OCI-LY7 (cell line): ENCODE data around the gene ERN1. TPM values are rescaled to one million over a fixed set of nuclear protein-coding genes. Genes with fewer than 3 reads are reported as not detected.

Source experiments
- BruUV-seq: library from RNA; stranded (reverse); fragments of 400-500 nt; replicated peaks from 2 replicates; lab custom pipeline; 2021; lab: Mats Ljungman, UMichigan
- CTCF ChIA-PET: fragments of 300-600 bp; sonication (Branson Sonifier 250); formaldehyde crosslinking; loops from one replicate; lab custom pipeline; 2022; ENCODE audit warnings: antibody characterized with exemption; ENCODE audit not compliant: unreplicated experiment; lab: Charles Lee
- POLR2A ChIA-PET: fragments of 300-600 bp; sonication (Branson Sonifier 250); formaldehyde crosslinking; loops from one replicate; lab custom pipeline; 2022; ENCODE audit warnings: antibody characterized with exemption; lab: Charles Lee
- DNase-seq: peaks from one replicate; pipeline ENCODE4 v3.0.0-alpha.2; 2015; ENCODE audit warnings: low spot score
- H2AFZ ChIP-seq: fragments of 200-600 bp; sonication (generic), shearing (Covaris generic); 2 replicates; pipeline ENCODE4 v1.6.1; 2014; ENCODE audit warnings: mild to moderate bottlenecking, antibody characterized with exemption, low read length, moderate library complexity
- H3K27ac ChIP-seq: fragments of 200-600 bp; sonication (generic); 2 replicates; pipeline ENCODE4 v1.5.1; 2014; ENCODE audit warnings: mixed run types, low read depth, mild to moderate bottlenecking, moderate library complexity, low read length, inconsistent platforms; ENCODE audit not compliant: poor library complexity, severe bottlenecking
- H3K36me3 ChIP-seq: fragments of 200-600 bp; sonication (generic); 2 replicates; pipeline ENCODE4 v1.6.1; 2014; ENCODE audit warnings: mild to moderate bottlenecking, antibody characterized with exemption, low read length, moderate library complexity, mixed read lengths; ENCODE audit not compliant: insufficient read depth
- H3K4me1 ChIP-seq: fragments of 200-600 bp; sonication (generic); 2 replicates; pipeline ENCODE4 v1.5.1; 2014; ENCODE audit warnings: mild to moderate bottlenecking, low read length; ENCODE audit not compliant: insufficient read depth, poor library complexity, severe bottlenecking
- H3K4me2 ChIP-seq: fragments of 200-600 bp; sonication (generic); 2 replicates; pipeline ENCODE4 v1.6.1; 2014; ENCODE audit warnings: mild to moderate bottlenecking, low read length
- H3K4me3 ChIP-seq: fragments of 200-600 bp; sonication (generic); 2 replicates; pipeline ENCODE4 v1.5.1; 2014; ENCODE audit warnings: mild to moderate bottlenecking, low read depth, low read length; ENCODE audit not compliant: poor library complexity, severe bottlenecking
- H3K79me2 ChIP-seq: fragments of 200-600 bp; sonication (generic); 2 replicates; pipeline ENCODE4 v1.6.1; 2016; ENCODE audit warnings: low read depth, mild to moderate bottlenecking, low read length, moderate library complexity, mixed read lengths; ENCODE audit not compliant: insufficient read depth
- H3K9me2 ChIP-seq: fragments of 200-600 bp; sonication (generic); 2 replicates; pipeline ENCODE4 v1.6.1; 2016; ENCODE audit warnings: mild to moderate bottlenecking, low read length, mixed read lengths; ENCODE audit not compliant: insufficient read depth
- H3K9me3 ChIP-seq: fragments of 200-600 bp; sonication (generic); 2 replicates; pipeline ENCODE4 v1.6.1; 2014; ENCODE audit warnings: mild to moderate bottlenecking, mixed run types, low read length, mixed read lengths
- H4K20me1 ChIP-seq: fragments of 200-600 bp; sonication (generic); 2 replicates; pipeline ENCODE4 v1.6.1; 2014; ENCODE audit warnings: mild to moderate bottlenecking, antibody characterized with exemption, low read length, moderate library complexity, mixed read lengths; ENCODE audit not compliant: insufficient read depth
- EZH2phosphoT487 ChIP-seq: fragments of 200-600 bp; sonication (generic); IDR thresholded peaks from 2 replicates; pipeline ENCODE4 v1.6.1; 2018; ENCODE audit warnings: low read depth, borderline replicate concordance, mild to moderate bottlenecking, mixed run types, antibody characterized with exemption, low read length, moderate library complexity, mixed read lengths
- intact Hi-C: fragments of 100-400 bp; cut with micrococcal nuclease; formaldehyde crosslinking; loops from one replicate; pipeline ENCODE4 v1.10.0; 2022; ENCODE audit not compliant: unreplicated experiment
- total RNA-seq, 2 experiments: library from RNA; depleted of rRNA in 1 of 2; stranded (reverse); fragments of >200 nt in 1 of 2; shearing (Covaris generic) in 1 of 2; gene quantifications; 2 replicates each; pipeline ENCODE4 v1.2.3, GENCODE V29; 2014 to 2022
- TF ChIP-seq, protein P1 (sequence below): fragments of 200-600 bp; sonication (generic); conservative IDR thresholded peaks from 2 replicates; pipeline ENCODE4 v1.5.1; 2014; ENCODE audit warnings: mild to moderate bottlenecking, antibody characterized with exemption, low read length, moderate library complexity, mixed read lengths

ERN1 gene
- total RNA-seq, 2 experiments from 2014 or later = 22.0 to 70.3 TPM

DNA sequence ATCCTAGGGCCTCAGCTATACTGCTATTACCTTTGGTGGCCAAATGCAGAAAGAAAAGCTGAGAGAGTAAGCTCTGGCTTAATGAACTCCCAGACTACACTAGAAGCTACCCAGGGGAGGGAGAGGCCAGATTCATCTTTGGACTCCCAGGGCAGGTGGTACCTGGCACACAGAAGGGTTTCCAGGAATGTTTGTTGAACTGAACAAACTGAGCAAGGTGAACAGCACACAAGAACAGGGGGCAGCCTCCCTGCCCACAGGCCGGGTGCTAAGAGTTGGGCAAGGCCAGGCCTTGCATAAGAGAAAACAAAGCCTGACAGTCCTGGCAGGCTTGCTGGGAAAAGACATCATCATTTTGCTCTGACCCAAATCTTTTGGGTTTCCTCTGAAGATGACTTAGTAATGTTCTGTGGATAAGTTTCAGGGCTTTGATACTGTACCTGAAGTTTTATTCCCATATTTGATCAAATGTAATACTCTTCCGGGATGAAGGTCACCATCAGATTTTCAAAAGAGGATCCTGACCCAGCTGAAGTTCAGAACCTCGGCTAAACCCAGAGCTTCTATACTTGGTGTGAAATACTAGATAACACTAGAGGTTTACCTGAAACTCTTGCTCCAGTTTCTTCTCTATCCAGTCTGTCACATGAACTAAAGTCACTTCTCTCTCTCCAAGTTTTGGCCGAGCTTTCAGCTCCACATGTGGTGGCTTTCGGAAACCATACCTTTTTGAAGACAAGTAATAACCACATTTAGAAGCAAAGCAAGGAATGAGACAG, 20.5 kb upstream of the ERN1 start:
- no peak overlapping the region for H2AFZ ChIP-seq
- no TSS peak for BruUV-seq
- peaks cover 26% of the 10 kb centered on the region for H3K4me1 ChIP-seq
- H3K79me2 ChIP-seq = peaks cover 8% of the 10 kb centered on the region; the same call in 1 of the 2 replicates
- peak overlapping the region; percentile 6 for H3K27ac ChIP-seq
- no peak for DNase-seq
- no peaks in the 10 kb centered on the region for H3K9me2 ChIP-seq
- H3K4me3 ChIP-seq = no peak overlapping the region
- no peaks in the 10 kb centered on the region for H4K20me1 ChIP-seq
- peaks cover 57% of the 10 kb centered on the region for H3K36me3 ChIP-seq
- TF ChIP-seq EZH2phosphoT487 = no peak
- TF ChIP-seq, protein P1, sequence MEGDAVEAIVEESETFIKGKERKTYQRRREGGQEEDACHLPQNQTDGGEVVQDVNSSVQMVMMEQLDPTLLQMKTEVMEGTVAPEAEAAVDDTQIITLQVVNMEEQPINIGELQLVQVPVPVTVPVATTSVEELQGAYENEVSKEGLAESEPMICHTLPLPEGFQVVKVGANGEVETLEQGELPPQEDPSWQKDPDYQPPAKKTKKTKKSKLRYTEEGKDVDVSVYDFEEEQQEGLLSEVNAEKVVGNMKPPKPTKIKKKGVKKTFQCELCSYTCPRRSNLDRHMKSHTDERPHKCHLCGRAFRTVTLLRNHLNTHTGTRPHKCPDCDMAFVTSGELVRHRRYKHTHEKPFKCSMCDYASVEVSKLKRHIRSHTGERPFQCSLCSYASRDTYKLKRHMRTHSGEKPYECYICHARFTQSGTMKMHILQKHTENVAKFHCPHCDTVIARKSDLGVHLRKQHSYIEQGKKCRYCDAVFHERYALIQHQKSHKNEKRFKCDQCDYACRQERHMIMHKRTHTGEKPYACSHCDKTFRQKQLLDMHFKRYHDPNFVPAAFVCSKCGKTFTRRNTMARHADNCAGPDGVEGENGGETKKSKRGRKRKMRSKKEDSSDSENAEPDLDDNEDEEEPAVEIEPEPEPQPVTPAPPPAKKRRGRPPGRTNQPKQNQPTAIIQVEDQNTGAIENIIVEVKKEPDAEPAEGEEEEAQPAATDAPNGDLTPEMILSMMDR = no peak
- intact Hi-C loops = no loop called here
- CTCF ChIA-PET = no interaction called here
- POLR2A ChIA-PET = interaction anchor here (0.7 to 1.6 kb wide), 5 partner anchors 9 to 248 kb away, joined by 3 to 5 read pairs (median 4); no protein-coding TSS in a partner anchor
- H3K4me2 ChIP-seq = no peak overlapping the region
- no peaks in the 10 kb centered on the region for H3K9me3 ChIP-seq

DNA sequence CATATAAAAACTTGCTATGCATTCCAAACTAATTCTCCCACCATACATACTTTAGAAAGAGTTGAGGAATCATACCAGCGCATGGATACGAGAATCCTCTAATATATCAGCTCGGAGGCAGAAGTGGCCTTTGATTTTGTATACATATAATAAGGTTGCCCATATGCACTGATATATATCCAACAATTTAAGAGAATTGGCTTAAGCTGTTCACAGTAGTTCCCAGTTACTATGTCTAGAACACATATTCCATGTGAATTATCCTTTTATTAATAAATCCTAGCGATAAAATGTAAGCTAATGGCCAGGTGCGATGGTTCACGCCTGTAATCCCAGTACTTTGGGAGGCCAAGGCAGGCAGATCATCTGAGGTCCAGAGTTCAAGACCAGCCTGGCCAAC, 19.3 kb upstream of the ERN1 start:
- ChIA-PET CTCF (no interaction called here), POLR2A (interaction anchor here (0.6 to 1.6 kb wide), 5 partner anchors 10 to 248 kb away, joined by 3 to 5 read pairs (median 3); no protein-coding TSS in a partner anchor)
- Histone ChIP-seq H3K27ac (peak overlapping the region; percentile 93), H3K9me3 (no peaks in the 10 kb centered on the region), H3K4me3 (no peak overlapping the region), H3K4me1 (peaks cover 36% of the 10 kb centered on the region), H3K4me2 (no peak overlapping the region), H4K20me1 (no peaks in the 10 kb centered on the region), H3K9me2 (no peaks in the 10 kb centered on the region), H3K79me2 (peaks cover 8% of the 10 kb centered on the region; the same call in 1 of the 2 replicates), H3K36me3 (peaks cover 57% of the 10 kb centered on the region), H2AFZ (no peak overlapping the region)
- no peak for TF ChIP-seq EZH2phosphoT487
- TF ChIP-seq, protein P1 = no peak
- intact Hi-C loops = loop anchor here (2.0 to 10.0 kb wide), 3 partner anchors 134 to 404 kb away; partner anchors contain the start of gene STRADA
- no peak for DNase-seq
- BruUV-seq = no TSS peak

DNA sequence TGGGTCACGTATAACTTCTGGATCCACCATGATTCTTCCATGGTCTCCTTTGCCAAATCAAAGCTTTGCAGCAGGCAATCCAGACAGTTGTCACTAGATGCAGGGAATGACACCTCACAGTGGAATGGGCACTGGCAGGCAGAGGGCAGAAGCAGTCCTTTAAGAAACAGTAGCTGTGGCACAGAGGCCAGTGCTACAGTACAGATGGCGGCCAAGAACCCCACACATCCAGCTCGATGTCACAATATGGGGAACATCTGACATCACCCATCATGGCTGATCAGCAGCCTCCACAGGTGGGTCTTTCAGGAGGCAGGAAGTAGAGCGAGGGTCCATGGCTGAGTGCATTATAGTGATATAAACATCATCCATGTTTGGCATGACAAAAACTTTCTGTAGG, 18.8 kb upstream of the ERN1 start:
- DNase-seq = peak; percentile 53
- peak overlapping the region; percentile 93 for H3K27ac ChIP-seq
- no peaks in the 10 kb centered on the region for H3K9me3 ChIP-seq
- no peak overlapping the region for H2AFZ ChIP-seq
- H4K20me1 ChIP-seq = no peaks in the 10 kb centered on the region
- H3K4me1 ChIP-seq = peaks cover 36% of the 10 kb centered on the region
- TF ChIP-seq EZH2phosphoT487 = no peak
- TF ChIP-seq, protein P1 = no peak
- no peak overlapping the region for H3K4me3 ChIP-seq
- peaks cover 55% of the 10 kb centered on the region for H3K36me3 ChIP-seq
- intact Hi-C loops = loop anchor here (2.0 to 10.0 kb wide), 3 partner anchors 134 to 404 kb away; partner anchors contain the start of gene STRADA
- ChIA-PET CTCF (no interaction called here), POLR2A (interaction anchor here (0.6 to 1.6 kb wide), 7 partner anchors 11 to 492 kb away, joined by 3 to 5 read pairs (median 3); partner anchors contain the start of gene ICAM2)
- H3K4me2 ChIP-seq = no peak overlapping the region
- H3K79me2 ChIP-seq = peaks cover 8% of the 10 kb centered on the region; the same call in 1 of the 2 replicates
- H3K9me2 ChIP-seq = no peaks in the 10 kb centered on the region
- BruUV-seq = no TSS peak
